Pancreas (tissue), 10 donors: ENCODE results near the gene HOXA9. TPM values are rescaled to one million over a fixed set of nuclear protein-coding genes. Genes with fewer than 3 reads are reported as not detected.

ENCODE experiments used
- ATAC-seq, 4 donors: fragments of 200-7000 bp; cut with Tn5 transposase; one replicate each; pipeline versions ENCODE4 v1.8.0 to v1.9.1; 2020; ENCODE audit warnings: mild to moderate bottlenecking in 4 of 4, moderate library complexity in 4 of 4
- DNase-seq, 6 donors: peaks; one replicate each; pipeline ENCODE4 v3.0.0-alpha.2; 2020
- FAIRE-seq: peaks from 2 replicates; lab custom pipeline; 2012; peaks lifted over from hg19 to GRCh38; lab: Jason Lieb, UNC
- H3K27ac ChIP-seq, 4 donors: fragments of 200-600 bp; sonication (generic); 1 replicate in 3 of 4; 2 replicates in 1 of 4; pipeline versions ENCODE4 v1.5.0 to v1.8.0; 2020
- H3K27me3 ChIP-seq, 4 donors: fragments of 200-600 bp; one replicate each; pipeline ENCODE4 v1.8.0; 2021
- H3K36me3 ChIP-seq, 3 donors: fragments of 200-600 bp; sonication (generic) in 1 of 3; one replicate each; pipeline versions ENCODE4 v1.5.0 to v1.8.0; 2020 to 2021
- H3K4me1 ChIP-seq, 3 donors: fragments of 200-600 bp; one replicate each; pipeline ENCODE4 v1.8.0; 2021
- H3K4me3 ChIP-seq, 4 donors: fragments of 200-600 bp; sonication (generic) in 2 of 4; one replicate each; pipeline versions ENCODE4 v1.5.0 to v1.8.0; 2020 to 2021
- H3K9me3 ChIP-seq, 4 donors: fragments of 200-600 bp; one replicate each; pipeline ENCODE4 v1.8.0; 2021
- WGBS, 2 donors: extraction: QIAGEN DNeasy Blood & Tissue Kit; methylation state at CpG; one replicate each; pipeline ENCODE4 v1.1.7; 2013; 5-methylcytosine and 5-hydroxymethylcytosine counted together
- intact Hi-C, 3 donors: fragments of 100-400 bp; cut with DNase I; formaldehyde crosslinking; loops; one replicate each; pipeline versions ENCODE4 v1.11.1 to v1.14.2; 2022
- polyA plus RNA-seq, 2 donors: library from polyadenylated mRNA; stranded (reverse); fragments of 200-250 nt; gene quantifications; one replicate each; pipeline ENCODE4 v1.2.3, GENCODE V29; 2013
- total RNA-seq, 6 donors: library from RNA; stranded (reverse); fragmentation: NEBNext Ultra II Directional in 4 of 6; extraction: Animal tissue kit (Norgen Biotek cat#: 25700) in 4 of 6; gene quantifications; one replicate each; pipeline versions ENCODE4 v1.2.1 to v1.2.4, GENCODE V29; 2021 to 2023
- TF ChIP-seq, protein P1 (sequence below), 4 donors: fragments of 200-600 bp; sonication (generic) in 3 of 4; IDR thresholded peaks; one replicate each; pipeline versions ENCODE4 v1.5.0 to v1.8.0; 2021; ENCODE audit warnings: antibody characterized with exemption in 4 of 4
- donor health status: healthy with polysubstance abuse.
- donor health status: DM: no; HTN: no; CAD: no; lungs with moderate emphysema.
- donor health status: DM: no; HTN: no; CAD: no.
- donor health status: control.
- donor health status: control.
- donor health status: Bipolar disorder and iron deficiency.
- donor health status: DM: yes; HTN: yes; CAD: no.
- donor health status: DM: no; HTN: no; CAD: no.
- donor health status: DM: no; HTN: no; CAD: no.
- donor health status: DM: yes; HTN: yes; CAD: no.

Gene HOXA9
- total and polyA plus RNA-seq, 8 donors = 0.09 to 0.13 TPM; not detected in 6

- Histone ChIP-seq H3K36me3 (no peaks in the 10 kb centered on the region), H3K27ac (no peak overlapping the region), H3K27me3 (peaks cover 11 to 76% (median 25%) of the 10 kb centered on the region in 4 donors), H3K4me1 (peaks cover 0 to 12% (median 0%) of the 10 kb centered on the region in 3 donors), H3K9me3 (no peaks in the 10 kb centered on the region), H3K4me3 (no peak overlapping the region)
- intact Hi-C loops = no loop called here
- peak in 1 of 6 donors; percentile 46 for DNase-seq
- no peak for ATAC-seq
- TF ChIP-seq, protein P1, sequence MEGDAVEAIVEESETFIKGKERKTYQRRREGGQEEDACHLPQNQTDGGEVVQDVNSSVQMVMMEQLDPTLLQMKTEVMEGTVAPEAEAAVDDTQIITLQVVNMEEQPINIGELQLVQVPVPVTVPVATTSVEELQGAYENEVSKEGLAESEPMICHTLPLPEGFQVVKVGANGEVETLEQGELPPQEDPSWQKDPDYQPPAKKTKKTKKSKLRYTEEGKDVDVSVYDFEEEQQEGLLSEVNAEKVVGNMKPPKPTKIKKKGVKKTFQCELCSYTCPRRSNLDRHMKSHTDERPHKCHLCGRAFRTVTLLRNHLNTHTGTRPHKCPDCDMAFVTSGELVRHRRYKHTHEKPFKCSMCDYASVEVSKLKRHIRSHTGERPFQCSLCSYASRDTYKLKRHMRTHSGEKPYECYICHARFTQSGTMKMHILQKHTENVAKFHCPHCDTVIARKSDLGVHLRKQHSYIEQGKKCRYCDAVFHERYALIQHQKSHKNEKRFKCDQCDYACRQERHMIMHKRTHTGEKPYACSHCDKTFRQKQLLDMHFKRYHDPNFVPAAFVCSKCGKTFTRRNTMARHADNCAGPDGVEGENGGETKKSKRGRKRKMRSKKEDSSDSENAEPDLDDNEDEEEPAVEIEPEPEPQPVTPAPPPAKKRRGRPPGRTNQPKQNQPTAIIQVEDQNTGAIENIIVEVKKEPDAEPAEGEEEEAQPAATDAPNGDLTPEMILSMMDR (IDR thresholded peaks at IDR 0.05) = no peak
- WGBS, 2 donors = 22 to 23% methylated on average over 30 of the region's 30 CpGs
- no peak for FAIRE-seq
Measured at GRCh38 chr7:27148756-27149641, 16.3 kb downstream of the HOXA9 start.

GRCh38 chr7:27148031-27148755 is 17.1 kb downstream of the HOXA9 start:
- no peaks in the 10 kb centered on the region for H3K36me3 ChIP-seq
- peak overlapping the region in 3 of 4 donors; percentile 5 to 37 (median 24) for H3K4me3 ChIP-seq
- DNase-seq (peak in 1 of 6 donors; percentile 46), ATAC-seq (peak in 1 of 4 donors; percentile 3), FAIRE-seq (no peak)
- peaks cover 10 to 75% (median 29%) of the 10 kb centered on the region in 4 donors for H3K27me3 ChIP-seq
- no peaks in the 10 kb centered on the region for H3K9me3 ChIP-seq
- TF ChIP-seq, protein P1 (IDR thresholded peaks at IDR 0.05) = no peak
- H3K4me1 ChIP-seq = peaks cover 0 to 15% (median 2%) of the 10 kb centered on the region in 3 donors
- intact Hi-C loops = no loop called here
- whole genome bisulfite sequencing, 2 donors = 13 to 16% methylated on average over 28 of the region's 28 CpGs
- no peak overlapping the region for H3K27ac ChIP-seq

- FAIRE-seq = no peak
- peak within 1 kb of the TSS in 3 of 4 donors; percentile 5 to 37 (median 24) for H3K4me3 ChIP-seq
- ATAC-seq = peak in 2 of 4 donors; percentile 22 to 45
- H3K4me1 ChIP-seq = peaks cover 0 to 15% (median 4%) of the 10 kb centered on the region in 3 donors
- H3K9me3 ChIP-seq = no peaks in the 10 kb centered on the region
- intact Hi-C loops = no loop called here
- H3K27ac ChIP-seq = no peak within 1 kb of the TSS
- TF ChIP-seq, protein P1 (IDR thresholded peaks at IDR 0.05) = no peak
- DNase-seq = peak in 3 of 6 donors; percentile 62 to 77 (median 70)
- WGBS, 2 donors = 9% methylated on average over 62 to 63 of the region's 63 CpGs
- H3K36me3 ChIP-seq = no peaks in the 10 kb centered on the region
- peaks cover 10 to 73% (median 27%) of the 10 kb centered on the region in 4 donors for H3K27me3 ChIP-seq
Measured at GRCh38 chr7:27147199-27148030, 17.9 kb downstream of the HOXA9 start, which contains the start of gene HOXA6. Gene HOXA6, minus strand, starts transcription at chr7:27147774. Its CDS starts 25 bp downstream, at chr7:27147749.

GRCh38 chr7:27146491-27147198 is 18.7 kb downstream of the HOXA9 start:
- H3K4me3 ChIP-seq = no peak overlapping the region
- H3K36me3 ChIP-seq = no peaks in the 10 kb centered on the region
- no peak overlapping the region for H3K27ac ChIP-seq
- ATAC-seq (no peak), DNase-seq (no peak), FAIRE-seq (no peak)
- H3K27me3 ChIP-seq = peaks cover 13 to 77% (median 25%) of the 10 kb centered on the region in 4 donors
- H3K4me1 ChIP-seq = peaks cover 0 to 15% (median 4%) of the 10 kb centered on the region in 3 donors
- WGBS, 2 donors = 33 to 35% methylated on average over 5 of the region's 5 CpGs
- intact Hi-C loops = no loop called here
- TF ChIP-seq, protein P1 (IDR thresholded peaks at IDR 0.05) = no peak
- H3K9me3 ChIP-seq = no peaks in the 10 kb centered on the region
